HG03354 (cell line): ENCODE measurements around the gene ADIPOR2.
"Not testable (repeated sequence)": the region's sequence is repeated elsewhere in the genome, so short reads cannot be mapped to it uniquely, and the experiment has no call there.

Source experiments
- ATAC-seq: cut with Tn5 transposase; IDR thresholded peaks from one replicate; pipeline ENCODE4 v1.9.1; 2021; ENCODE audit warnings: mild to moderate bottlenecking; ENCODE audit not compliant: unreplicated experiment, poor library complexity, severe bottlenecking

Gene ADIPOR2

GRCh38 chr12:1808036-1808797 lies 117.3 kb downstream of the ADIPOR2 start:
- ATAC-seq: no peak

DNA sequence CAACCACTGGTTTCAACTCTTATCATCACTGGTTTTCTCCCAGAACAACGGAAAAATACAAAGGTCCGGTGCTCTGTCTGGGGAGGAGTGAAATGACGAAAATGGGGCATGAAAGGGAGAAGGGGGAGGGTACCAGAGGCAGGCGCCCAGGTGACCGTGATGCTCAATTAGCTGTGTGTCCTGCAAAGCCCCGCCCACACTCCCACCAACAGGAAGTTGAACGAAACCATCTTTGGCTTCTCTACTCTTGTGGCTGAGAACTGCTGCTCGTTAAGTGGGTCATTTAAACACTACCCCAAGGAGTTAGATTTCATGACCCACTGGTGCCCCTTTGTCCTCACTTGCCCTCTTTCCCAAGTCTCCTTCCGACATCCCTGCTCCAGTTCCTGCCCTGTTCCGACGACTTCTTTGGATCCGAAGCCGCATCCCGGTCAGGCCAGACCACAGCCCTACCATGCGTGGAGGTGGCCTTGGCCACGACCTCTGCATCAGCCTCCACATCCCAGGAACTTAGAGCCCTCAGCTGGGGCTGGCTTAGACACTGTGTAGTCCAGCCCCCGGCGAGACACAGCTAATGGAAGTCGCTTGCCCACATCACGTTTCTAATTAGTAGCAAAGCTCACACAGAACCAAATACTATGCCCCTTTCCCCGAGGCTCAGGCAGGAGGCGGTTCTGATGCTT lies 118.1 kb downstream of the ADIPOR2 start:
- no peak for ATAC-seq

GRCh38 chr12:1809591-1810190 lies 118.8 kb downstream of the ADIPOR2 start:
- ATAC-seq: no peak

DNA sequence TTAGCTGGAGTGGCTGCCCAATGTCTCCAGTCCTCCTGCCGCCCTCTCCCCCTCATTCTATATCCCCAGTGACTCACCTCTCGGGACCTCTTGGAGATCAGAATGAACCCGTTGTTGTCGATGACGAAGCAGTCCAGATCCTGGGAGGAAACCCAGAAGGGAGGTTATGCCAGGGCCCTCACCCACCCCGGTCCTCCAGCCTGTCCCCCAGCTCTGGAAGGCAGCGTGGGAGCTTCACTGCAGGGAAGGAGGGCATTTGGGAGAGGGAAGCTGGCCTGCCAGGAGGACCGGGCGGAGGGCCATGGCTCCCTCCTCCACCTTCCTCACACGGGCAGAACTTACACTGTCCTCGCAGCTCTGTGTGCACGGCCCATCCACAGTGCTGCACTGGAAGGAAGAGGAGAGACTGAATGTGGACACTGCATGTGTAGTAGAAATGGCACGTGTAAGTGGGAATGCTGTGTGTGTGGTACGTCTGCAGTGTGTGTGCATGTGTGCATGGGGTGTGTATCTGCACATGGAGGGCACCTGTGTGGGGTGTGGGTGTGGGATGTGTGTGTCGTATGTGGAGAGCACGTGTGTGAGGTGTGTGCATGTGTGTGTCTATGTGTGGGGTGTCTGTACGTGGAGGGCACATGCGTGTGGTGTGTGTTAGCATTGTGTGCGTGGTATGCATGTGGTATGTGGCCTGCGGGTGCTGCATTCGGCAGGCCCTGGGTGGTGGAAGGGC lies 119.5 kb downstream of the ADIPOR2 start:
- no peak for ATAC-seq

DNA sequence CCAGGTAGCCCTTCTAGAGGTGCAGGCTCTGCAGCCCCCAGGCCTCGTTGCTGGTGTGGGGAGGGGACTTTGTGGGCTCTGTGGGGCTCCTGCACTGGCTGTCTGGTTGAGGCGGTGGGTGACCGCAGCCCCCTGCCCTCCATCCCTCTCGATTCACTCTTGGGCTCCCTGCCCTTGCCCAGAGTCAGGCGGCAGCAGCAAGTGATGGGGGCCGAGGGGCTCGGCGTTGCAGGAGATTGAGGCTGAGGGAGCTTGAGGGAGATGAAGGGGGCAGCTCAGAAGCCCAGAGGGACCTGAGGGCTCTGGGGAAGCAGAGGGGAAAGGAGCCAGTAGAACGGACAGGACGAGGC lies 120.0 kb downstream of the ADIPOR2 start:
- no peak for ATAC-seq

DNA sequence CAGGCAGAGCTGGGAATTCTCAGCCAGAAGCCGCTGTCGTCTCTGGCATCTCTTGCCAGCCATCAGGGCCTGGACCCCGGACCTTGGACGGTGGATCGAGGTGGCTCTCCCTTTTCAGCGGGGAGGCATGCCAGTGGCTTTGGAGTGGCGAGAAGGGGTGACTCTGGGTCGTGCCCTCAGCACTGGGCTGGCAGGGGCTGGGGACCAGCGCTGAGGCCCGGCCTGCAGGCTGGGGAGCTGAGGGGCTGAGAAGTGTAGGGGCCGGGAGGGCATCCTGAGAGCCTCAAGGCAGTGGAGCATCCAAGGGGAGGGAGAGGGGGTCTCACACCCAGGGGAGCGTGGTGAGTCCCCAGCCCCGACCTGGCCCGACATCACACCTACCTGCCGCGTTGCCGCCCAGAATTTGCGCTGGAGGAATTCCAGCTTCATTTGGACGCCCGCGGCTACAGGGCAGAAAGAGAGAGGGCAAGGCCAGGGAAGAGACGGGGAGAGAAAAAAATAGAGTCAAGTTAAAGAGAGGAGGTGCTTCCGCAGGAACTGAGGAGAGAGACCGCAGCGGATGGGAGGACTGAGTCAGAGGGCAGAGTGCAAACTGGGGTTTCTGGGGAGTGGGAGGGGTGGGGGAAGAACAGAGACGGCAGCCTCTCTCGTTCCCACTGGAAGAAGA lies 120.5 kb downstream of the ADIPOR2 start:
- ATAC-seq: no peak

DNA sequence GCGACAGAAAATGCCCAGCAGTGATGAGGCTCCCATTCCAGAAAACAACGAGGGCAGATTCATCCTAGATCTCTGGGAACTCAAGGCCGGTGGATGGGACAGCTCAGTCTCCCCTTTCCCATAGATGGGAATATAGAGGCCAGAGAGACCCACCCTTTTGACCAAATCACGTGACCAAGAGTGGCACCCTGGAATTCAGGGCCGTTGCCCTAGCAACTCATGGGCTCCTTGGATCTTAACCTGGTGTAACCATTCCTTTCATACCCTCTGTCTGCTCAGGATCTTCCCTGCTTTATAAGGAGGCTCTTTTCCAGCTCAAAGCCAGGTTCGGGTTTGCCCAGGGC lies 121.0 kb downstream of the ADIPOR2 start:
- no peak for ATAC-seq

DNA sequence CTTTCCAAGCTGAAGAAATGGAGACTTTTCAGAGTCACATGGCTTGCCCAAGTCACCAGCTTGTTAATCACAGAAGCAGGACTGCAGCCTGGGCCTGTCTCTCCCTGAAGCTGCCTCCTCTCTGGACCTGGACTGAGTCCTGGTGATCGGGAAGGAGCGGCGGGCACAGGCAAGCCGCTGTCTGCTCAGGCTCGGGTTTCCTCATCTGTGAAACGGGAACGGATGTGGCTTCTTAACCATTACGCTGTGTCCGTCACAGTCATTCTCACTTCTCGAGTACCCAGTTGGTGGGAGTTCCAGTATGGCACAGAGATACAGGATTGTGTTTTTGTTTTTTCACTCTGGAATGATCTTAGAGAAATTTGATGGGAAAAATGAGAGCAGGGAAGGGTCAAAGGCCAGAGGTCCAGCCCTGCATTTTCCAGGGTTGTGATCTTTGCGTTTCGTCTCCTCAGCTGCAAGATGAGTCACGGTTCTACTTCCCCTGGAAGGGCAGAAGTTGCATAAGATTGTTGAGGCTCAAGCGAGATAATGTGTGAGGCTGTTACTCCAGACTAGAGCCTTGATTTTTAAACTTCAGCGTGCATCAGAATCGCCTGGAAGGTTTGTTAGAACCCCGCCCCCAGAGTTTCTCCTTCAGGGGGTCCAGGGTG lies 121.9 kb downstream of the ADIPOR2 start:
- no peak for ATAC-seq

- ATAC-seq: no peak
These were observed 123.4 kb downstream of the ADIPOR2 start for GRCh38 chr12:1814266-1814665.

GRCh38 chr12:1815108-1815507 lies 124.2 kb downstream of the ADIPOR2 start:
- ATAC-seq: no peak

DNA sequence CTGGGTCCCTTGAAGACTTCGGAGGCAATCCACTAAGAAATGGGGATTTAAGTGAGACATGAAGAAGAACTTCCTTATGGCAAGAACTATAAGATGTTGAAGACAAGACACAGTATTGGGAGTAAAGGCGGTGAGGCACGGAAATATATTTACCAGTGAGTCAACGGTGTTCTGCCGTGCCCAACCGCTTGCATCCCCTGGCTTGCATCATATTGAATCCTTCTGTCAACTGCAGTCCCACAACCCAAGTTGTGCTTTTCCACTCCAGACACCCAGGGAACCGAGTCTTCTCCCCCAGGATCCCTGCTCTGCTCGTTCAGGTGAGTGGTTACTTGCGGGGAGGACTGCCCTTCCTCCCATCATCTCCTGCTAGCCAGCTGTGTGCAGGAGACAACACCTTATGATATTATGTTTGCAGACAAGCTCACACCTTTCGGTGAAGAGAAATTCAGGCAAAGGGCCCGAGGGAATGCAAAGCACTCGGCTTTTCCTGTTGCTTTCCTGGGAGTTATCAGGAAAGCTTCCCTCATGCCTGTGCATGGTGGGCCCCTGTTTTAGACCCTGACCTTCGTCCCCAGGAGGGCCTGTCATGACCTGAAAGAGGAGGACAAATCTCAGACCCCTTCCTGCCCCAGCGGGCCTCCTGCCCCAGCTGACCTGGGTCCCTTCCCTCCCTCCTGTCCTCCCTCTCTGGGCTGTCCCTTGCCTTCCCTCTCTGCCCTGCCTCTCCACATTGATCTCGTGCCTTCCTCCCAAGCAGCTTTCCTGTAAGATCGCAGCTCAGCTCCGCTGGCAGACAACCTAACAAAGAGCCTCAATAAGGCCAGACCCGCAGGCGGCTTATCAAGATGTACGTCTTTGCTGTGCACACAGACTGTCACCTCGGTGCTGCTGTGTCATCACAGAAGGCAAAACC lies 125.2 kb downstream of the ADIPOR2 start:
- no peak for ATAC-seq

- no peak for ATAC-seq
These were observed 126.0 kb downstream of the ADIPOR2 start for GRCh38 chr12:1816730-1817348.

DNA sequence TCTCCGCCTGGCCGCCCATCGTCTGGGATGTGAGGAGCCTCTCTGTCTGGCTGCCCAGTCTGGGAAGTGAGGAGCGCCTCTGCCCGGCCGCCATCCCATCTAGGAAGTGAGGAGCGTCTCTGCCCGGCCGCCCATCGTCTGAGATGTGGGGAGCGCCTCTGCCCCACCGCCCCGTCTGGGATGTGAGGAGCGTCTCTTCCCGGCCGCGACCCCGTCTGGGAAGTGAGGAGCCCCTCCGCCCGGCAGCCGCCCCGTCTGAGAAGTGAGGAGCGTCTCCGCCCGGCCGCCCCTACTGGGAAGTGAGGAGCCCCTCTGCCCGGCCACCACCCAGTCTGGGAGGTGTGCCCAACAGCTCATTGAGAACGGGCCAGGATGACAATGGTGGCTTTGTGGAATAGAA lies 127.1 kb downstream of the ADIPOR2 start:
- ATAC-seq: not testable (repeated sequence)

DNA sequence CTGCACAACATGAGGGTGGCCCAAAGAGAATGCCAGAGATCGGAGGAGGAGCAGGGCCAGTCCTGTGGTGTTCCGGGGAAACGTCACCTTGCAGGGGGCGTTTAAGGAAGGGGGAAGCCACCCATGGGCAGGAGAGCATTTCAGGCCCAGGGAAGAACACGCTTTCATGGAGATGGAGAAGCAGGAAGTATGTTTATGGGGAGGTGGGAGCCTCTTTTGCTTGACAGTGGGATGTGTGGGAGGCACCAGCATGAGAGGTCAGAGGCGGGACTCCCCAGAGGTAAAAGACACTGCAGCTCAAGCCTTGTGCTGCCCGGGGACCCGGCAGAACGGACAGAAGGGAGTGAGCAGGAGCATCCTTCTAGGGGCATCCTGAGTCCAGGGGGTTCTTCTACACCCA lies 128.2 kb downstream of the ADIPOR2 start:
- no peak for ATAC-seq

GRCh38 chr12:1819571-1819970 lies 128.7 kb downstream of the ADIPOR2 start:
- no peak for ATAC-seq

GRCh38 chr12:1820191-1820895 lies 129.5 kb downstream of the ADIPOR2 start, which contains the start of gene LRTM2:
Gene LRTM2 (plus strand): TSS chr12:1820565. CDS start chr12:1828149, 7,584 bp downstream.
- no peak for ATAC-seq

- ATAC-seq: no peak
These were observed 130.0 kb downstream of the ADIPOR2 start for GRCh38 chr12:1820896-1821291.
